CD4-positive, alpha-beta T cell treated with Interleukin-1 beta for 1 hour (primary cell): ENCODE results near the gene DMRTA2.
"Not testable (repeated sequence)": the region's sequence is repeated elsewhere in the genome, so short reads cannot be mapped to it uniquely, and the experiment has no call there.

Experiments
- DNase-seq, 2 donors: peaks; one replicate each; pipeline ENCODE4 v3.0.0-alpha.2; 2020 to 2022

Gene DMRTA2

GRCh38 chr1:50422675-50422945 is 633 bp downstream of the DMRTA2 start:
- no peak for DNase-seq

- DNase-seq = no peak
These were observed 1.2 kb downstream of the DMRTA2 start for GRCh38 chr1:50421768-50422674.

GRCh38 chr1:50421366-50421748 is 1.9 kb downstream of the DMRTA2 start:
- no peak for DNase-seq

- no peak for DNase-seq
These were observed 2.4 kb downstream of the DMRTA2 start for GRCh38 chr1:50420689-50421365.

GRCh38 chr1:50419907-50420677 is 3.2 kb downstream of the DMRTA2 start:
- no peak for DNase-seq

- DNase-seq = no peak
These were observed 3.9 kb downstream of the DMRTA2 start for GRCh38 chr1:50419192-50419906.

GRCh38 chr1:50418600-50419109 is 4.6 kb downstream of the DMRTA2 start:
- DNase-seq = no peak

GRCh38 chr1:50417946-50418599 is 5.2 kb downstream of the DMRTA2 start:
- no peak for DNase-seq

- no peak for DNase-seq
These were observed 5.7 kb downstream of the DMRTA2 start for GRCh38 chr1:50417507-50417906.

GRCh38 chr1:50416553-50417453 is 6.4 kb downstream of the DMRTA2 start:
- no peak for DNase-seq

GRCh38 chr1:50416150-50416527 is 7.1 kb downstream of the DMRTA2 start:
- no peak for DNase-seq

GRCh38 chr1:50415235-50416149 is 7.8 kb downstream of the DMRTA2 start:
- DNase-seq = no peak

GRCh38 chr1:50414853-50415234 is 8.4 kb downstream of the DMRTA2 start:
- DNase-seq = no peak

GRCh38 chr1:50412813-50413476 is 10.3 kb downstream of the DMRTA2 start:
- no peak for DNase-seq

GRCh38 chr1:50405814-50406213 is 17.4 kb downstream of the DMRTA2 start:
- no peak for DNase-seq

GRCh38 chr1:50393522-50394120 is 29.6 kb downstream of the DMRTA2 start:
- no peak for DNase-seq

GRCh38 chr1:50381551-50381950 is 41.7 kb downstream of the DMRTA2 start:
- DNase-seq = not testable (repeated sequence)

- no peak for DNase-seq
These were observed 44.5 kb downstream of the DMRTA2 start for GRCh38 chr1:50378770-50379169.

GRCh38 chr1:50373532-50373931 is 49.7 kb downstream of the DMRTA2 start:
- no peak for DNase-seq
